GM19035 (cell line): ENCODE data around the gene ITFG2.
"Not testable (repeated sequence)": the region's sequence is repeated elsewhere in the genome, so short reads cannot be mapped to it uniquely, and the experiment has no call there.

ENCODE experiments used
- ATAC-seq: cut with Tn5 transposase; IDR thresholded peaks from one replicate; pipeline ENCODE4 v1.9.1; 2021; ENCODE audit not compliant: unreplicated experiment

ITFG2 gene

DNA sequence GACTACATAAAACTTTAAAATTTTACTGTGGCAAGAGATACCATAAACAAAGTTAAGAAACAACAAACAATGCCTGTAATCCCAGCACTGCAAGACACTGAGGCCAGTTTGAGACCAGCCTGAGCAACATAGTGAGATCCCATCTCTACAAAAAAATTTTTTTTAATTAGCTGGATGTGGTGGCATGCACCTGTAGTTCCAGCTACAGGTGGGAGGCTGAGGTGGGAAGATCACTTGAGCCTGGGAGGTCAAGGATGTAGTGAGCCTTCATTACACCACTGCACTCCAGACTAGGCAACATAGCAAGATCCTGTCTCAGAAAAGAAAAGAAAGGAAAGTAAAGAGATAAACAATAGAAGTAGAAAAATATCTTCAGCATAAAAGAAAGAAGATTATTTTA is 47.7 kb downstream of the ITFG2 start:
- no peak for ATAC-seq

DNA sequence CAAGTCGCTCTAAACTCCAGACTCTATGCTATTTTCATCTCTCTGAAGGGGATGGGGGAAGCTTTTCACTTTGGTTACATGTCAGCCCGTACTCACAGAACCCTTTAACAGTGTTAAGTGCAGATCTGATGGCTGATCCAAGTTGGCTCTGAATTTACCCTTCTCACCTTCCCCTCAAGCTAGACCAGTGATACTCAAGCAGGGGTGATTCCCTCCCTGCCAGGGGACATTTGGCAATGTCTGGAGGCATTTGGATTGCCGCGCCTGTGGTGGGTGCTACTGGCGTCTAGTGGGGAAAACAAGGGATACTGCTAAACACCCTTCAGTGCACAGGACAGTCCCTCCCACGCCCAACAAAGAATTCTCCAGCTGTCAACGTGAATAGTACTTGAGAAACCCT is 50.4 kb downstream of the ITFG2 start:
- ATAC-seq: no peak

DNA sequence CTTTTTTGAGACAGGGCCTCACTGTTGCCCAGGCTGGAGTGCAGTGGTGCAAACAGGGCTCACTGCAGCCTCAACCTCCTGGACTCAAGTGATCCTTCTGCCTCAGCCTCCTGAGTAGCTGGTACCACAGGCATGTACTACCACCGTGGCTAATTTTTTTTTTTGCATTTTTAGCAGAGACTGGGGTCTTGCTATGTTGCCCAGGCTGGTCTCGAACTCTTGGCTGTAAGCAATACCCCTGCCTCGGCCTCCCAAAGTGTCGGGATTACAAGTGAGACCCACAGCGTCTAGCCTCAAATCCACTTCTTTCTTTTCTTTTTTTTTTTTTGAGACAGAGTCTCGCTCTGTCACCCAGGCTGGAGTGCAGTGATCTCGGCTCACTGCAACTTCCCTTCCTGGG is 50.9 kb downstream of the ITFG2 start:
- ATAC-seq: not testable (repeated sequence)

DNA sequence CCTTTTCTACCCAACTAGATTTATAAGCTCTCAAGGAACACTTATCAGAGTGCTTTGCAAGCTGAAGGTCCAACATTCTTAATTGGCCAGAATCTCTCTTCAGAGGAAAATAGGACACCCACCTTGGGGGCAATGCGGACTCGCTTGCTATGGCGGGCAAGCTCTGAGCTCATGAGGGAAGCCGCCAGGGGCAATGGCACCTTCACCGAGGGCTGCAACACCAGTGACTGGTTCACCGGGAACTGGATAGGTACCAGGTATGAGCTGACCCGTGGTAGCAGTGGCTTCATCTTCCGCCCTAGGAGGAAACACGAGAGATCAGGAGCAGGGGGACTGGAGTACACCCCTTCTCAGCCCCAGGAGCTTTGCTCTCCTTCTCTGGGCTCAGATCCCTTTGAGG is 51.7 kb downstream of the ITFG2 start:
- no peak for ATAC-seq

DNA sequence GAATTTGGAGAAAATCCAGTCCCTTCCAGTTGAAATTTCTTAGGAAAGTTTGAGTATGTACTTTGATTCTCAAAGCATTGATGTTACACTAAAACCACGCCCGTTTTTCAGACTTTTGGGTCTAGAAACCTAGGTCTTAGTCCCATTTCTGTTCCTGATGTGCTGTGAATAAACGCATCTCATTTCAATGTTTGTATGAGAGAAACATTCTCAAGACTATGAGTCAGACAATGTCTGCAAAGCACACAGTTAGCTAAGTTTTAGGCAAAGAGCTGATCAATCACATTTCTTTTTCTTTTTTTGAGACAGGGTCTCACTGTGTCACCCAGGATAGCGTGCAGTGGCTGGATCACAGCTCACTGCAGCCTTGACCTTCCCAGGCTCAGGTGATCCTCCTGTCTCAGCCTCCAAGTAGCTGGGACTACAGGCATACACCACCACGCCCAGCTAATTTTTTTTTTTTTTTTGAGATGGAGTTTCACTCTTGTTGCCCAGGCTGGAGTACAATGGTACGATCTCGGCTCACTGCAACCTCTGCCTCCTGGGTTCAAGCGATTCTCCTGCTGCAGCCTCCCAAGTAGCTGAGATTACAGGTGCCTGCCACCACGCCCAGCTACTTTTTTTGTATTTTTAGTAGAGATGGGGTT is 56.6 kb downstream of the ITFG2 start:
- not testable (repeated sequence) for ATAC-seq
